CD14-positive monocyte (primary cell): ENCODE data around the gene ZNF408. TPM values are rescaled to one million over a fixed set of nuclear protein-coding genes. Genes with fewer than 3 reads are reported as not detected.
A peak's percentile ranks its signal among the peaks of the same experiment; 100 is the strongest.

ENCODE experiments used
- DNase-seq, 3 donors: peaks; one replicate each; pipeline ENCODE4 v3.0.0-alpha.2; 2011 to 2022
- H2AFZ ChIP-seq: 2 replicates; pipeline ENCODE4 v1.6.0; 2012; ENCODE audit warnings: mild to moderate bottlenecking, low read depth, low read length, inconsistent platforms; ENCODE audit not compliant: insufficient read depth, poor library complexity, severe bottlenecking
- H3K27ac ChIP-seq, 2 donors: 1 replicate in 1 of 2; 2 replicates in 1 of 2; pipeline ENCODE4 v1.5.1; 2012 to 2013; ENCODE audit warnings: low read length in 2 of 2, control low read depth in 1 of 2, inconsistent platforms in 1 of 2, low read depth in 1 of 2, mild to moderate bottlenecking in 1 of 2
- H3K27me3 ChIP-seq, 2 donors: one replicate each; pipeline versions ENCODE4 v1.6.0 to v1.6.1; 2011 to 2013; ENCODE audit warnings: low read length in 2 of 2; ENCODE audit not compliant: control insufficient read depth in 2 of 2, insufficient read depth in 2 of 2
- H3K36me3 ChIP-seq, 2 donors: replicated peaks in 1 of 2; 1 replicate in 1 of 2; 2 replicates in 1 of 2; pipeline versions ENCODE4 v1.5.1 to v1.6.1; 2012 to 2013; ENCODE audit warnings: low read length in 2 of 2, control low read depth in 1 of 2, inconsistent platforms in 1 of 2, mild to moderate bottlenecking in 1 of 2; ENCODE audit not compliant: insufficient read depth in 2 of 2, control insufficient read depth in 1 of 2
- H3K4me1 ChIP-seq, 2 donors: 1 replicate in 1 of 2; 2 replicates in 1 of 2; pipeline versions ENCODE4 v1.5.1 to v1.6.1; 2012 to 2013; ENCODE audit warnings: low read length in 2 of 2, control low read depth in 1 of 2, inconsistent platforms in 1 of 2, mild to moderate bottlenecking in 1 of 2, moderate library complexity in 1 of 2; ENCODE audit not compliant: insufficient read depth in 2 of 2, control insufficient read depth in 1 of 2
- H3K4me2 ChIP-seq: replicated peaks from 2 replicates; pipeline ENCODE3; 2012; ENCODE audit warnings: low read length, moderate library complexity, mild to moderate bottlenecking; ENCODE audit not compliant: poor library complexity, severe bottlenecking; ENCODE audit errors: extremely low read depth
- H3K4me3 ChIP-seq, 3 experiments: fragments of 200-600 bp in 1 of 3; sonication (generic) in 1 of 3; replicated peaks in 1 of 3; 1 replicate in 2 of 3; 2 replicates in 1 of 3; pipeline ENCODE4 v1.5.1; 2011 to 2013; ENCODE audit warnings: low read length in 3 of 3, mild to moderate bottlenecking in 3 of 3, control low read depth in 2 of 3, low read depth in 2 of 3, inconsistent platforms in 1 of 3, moderate library complexity in 1 of 3
- H3K79me2 ChIP-seq: 2 replicates; pipeline ENCODE4 v1.6.0; 2012; ENCODE audit warnings: mild to moderate bottlenecking, control low read depth, inconsistent platforms, low read length, moderate library complexity; ENCODE audit not compliant: insufficient read depth
- H3K9ac ChIP-seq: 2 replicates; pipeline ENCODE4 v1.6.0; 2017; ENCODE audit warnings: low read length, mild to moderate bottlenecking; ENCODE audit not compliant: insufficient read depth, poor library complexity, severe bottlenecking
- H3K9me3 ChIP-seq, 2 donors: replicated peaks in 1 of 2; 1 replicate in 1 of 2; 2 replicates in 1 of 2; pipeline versions ENCODE4 v1.5.1 to v1.6.1; 2012 to 2013; ENCODE audit warnings: low read length in 2 of 2, control low read depth in 1 of 2; ENCODE audit not compliant: control insufficient read depth in 1 of 2, insufficient read depth in 1 of 2
- H4K20me1 ChIP-seq: 2 replicates; pipeline ENCODE4 v1.6.0; 2012; ENCODE audit warnings: mild to moderate bottlenecking, low read length, control low read depth, moderate library complexity; ENCODE audit not compliant: insufficient read depth
- H3K27ac Mint-ChIP-seq, 7 donors: one replicate each; pipeline ENCODE4 v1.8.0; 2020; ENCODE audit warnings: mild to moderate bottlenecking in 7 of 7, mixed read lengths in 7 of 7, moderate library complexity in 6 of 7, inconsistent platforms in 2 of 7
- H3K27me3 Mint-ChIP-seq, 3 donors: one replicate each; pipeline ENCODE4 v1.8.0; 2021 to 2022; ENCODE audit warnings: low read depth in 3 of 3, mild to moderate bottlenecking in 3 of 3, mixed read lengths in 3 of 3, moderate library complexity in 3 of 3, inconsistent platforms in 1 of 3
- H3K36me3 Mint-ChIP-seq, 2 donors: one replicate each; pipeline ENCODE4 v1.8.0; 2020; ENCODE audit warnings: mixed read lengths in 2 of 2, inconsistent platforms in 1 of 2, mild to moderate bottlenecking in 1 of 2
- H3K4me1 Mint-ChIP-seq: one replicate; pipeline ENCODE4 v1.8.0; 2020; ENCODE audit warnings: mild to moderate bottlenecking, mixed read lengths
- H3K4me3 Mint-ChIP-seq, 2 donors: one replicate each; pipeline ENCODE4 v1.8.0; 2020; ENCODE audit warnings: mild to moderate bottlenecking in 2 of 2, mixed read lengths in 2 of 2, moderate library complexity in 1 of 2
- H3K9me3 Mint-ChIP-seq, 7 donors: one replicate each; pipeline ENCODE4 v1.8.0; 2020 to 2022; ENCODE audit warnings: mixed read lengths in 7 of 7, mild to moderate bottlenecking in 6 of 7, moderate library complexity in 6 of 7, inconsistent platforms in 2 of 7
- CTCF ChIP-seq: fragments of 200-600 bp; IDR thresholded peaks from one replicate; pipeline ENCODE4 v1.8.0; 2022; ENCODE audit warnings: antibody characterized with exemption, mild to moderate bottlenecking
- WGBS: methylation state at CpG from one replicate; pipeline ENCODE4 v1.1.5; 2013; ENCODE audit warnings: missing lambda C conversion rate; ENCODE audit not compliant: insufficient coverage; 5-methylcytosine and 5-hydroxymethylcytosine counted together
- intact Hi-C, 2 donors: fragments of 100-400 bp; cut with micrococcal nuclease; formaldehyde crosslinking; loops; one replicate each; pipeline versions ENCODE4 v1.15.0 to v1.15.1; 2023
- polyA plus RNA-seq, 3 donors: library from polyadenylated mRNA; depleted of rRNA in 1 of 3; unstranded in 2 of 3; stranded (reverse) in 1 of 3; fragments of 300-500 nt in 2 of 3; fragments of >200 nt in 1 of 3; fragmentation: Illumina TruSeq in 2 of 3; gene quantifications; 1 replicate in 2 of 3; 2 replicates in 1 of 3; pipeline ENCODE4 v1.2.3, GENCODE V29; 2012 to 2021

The ZNF408 gene
- polyA plus RNA-seq, 3 donors, result 4.1 to 4.5 (median 4.2) TPM

GRCh38 chr11:46695345-46696211, 5.3 kb upstream of the ZNF408 start:
- H3K27ac ChIP-seq, result peak overlapping the region in 1 of 2 donors; percentile 51
- H3K27me3 Mint-ChIP-seq, result peaks cover 0 to 4% (median 0%) of the 10 kb centered on the region in 3 donors
- no peak for DNase-seq
- H4K20me1 ChIP-seq, result peaks cover 69% of the 10 kb centered on the region
- H3K27ac Mint-ChIP-seq, result peak overlapping the region in 1 of 7 donors; percentile 33
- no peaks in the 10 kb centered on the region for H3K27me3 ChIP-seq
- no peak overlapping the region for H3K9ac ChIP-seq
- peaks cover 15 to 26% of the 10 kb centered on the region in 2 donors for H3K4me1 ChIP-seq
- H3K4me1 Mint-ChIP-seq, result peaks cover 28% of the 10 kb centered on the region
- peaks cover 81% of the 10 kb centered on the region for H3K79me2 ChIP-seq
- intact Hi-C loops, result no loop called here
- no peak overlapping the region for H2AFZ ChIP-seq
- H3K9me3 Mint-ChIP-seq, result peaks cover 0 to 2% (median 0%) of the 10 kb centered on the region in 7 donors
- H3K4me2 ChIP-seq, result no peak overlapping the region
- peaks cover 49 to 72% of the 10 kb centered on the region in 2 donors for H3K36me3 Mint-ChIP-seq
- no peak overlapping the region for H3K4me3 ChIP-seq
- no peaks in the 10 kb centered on the region for H3K9me3 ChIP-seq
- TF ChIP-seq CTCF, result no peak
- 99% methylated on average over 12 of the region's 12 CpGs for WGBS
- peaks cover 53 to 75% of the 10 kb centered on the region in 2 donors for H3K36me3 ChIP-seq
- H3K4me3 Mint-ChIP-seq, result no peak overlapping the region

DNA sequence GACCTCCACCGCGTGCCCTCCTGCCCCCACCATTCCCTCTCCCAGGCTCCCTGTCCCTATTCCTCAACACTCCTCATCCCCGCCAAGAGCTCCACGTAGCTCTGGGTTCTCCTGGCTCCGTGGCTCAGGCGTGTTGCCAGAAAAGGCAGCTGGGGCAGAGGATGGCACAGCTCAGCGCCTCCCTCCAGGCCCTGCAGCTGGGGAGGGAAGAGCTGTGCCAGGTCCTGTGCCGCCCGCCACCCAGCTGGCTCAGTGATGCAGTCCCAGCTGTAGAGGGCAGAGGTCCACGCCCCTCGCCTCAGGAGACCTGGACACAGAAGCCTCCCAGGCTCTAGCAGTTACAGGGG, 4.6 kb upstream of the ZNF408 start:
- H3K27me3 Mint-ChIP-seq, result peaks cover 0 to 4% (median 0%) of the 10 kb centered on the region in 3 donors
- peaks cover 49 to 69% of the 10 kb centered on the region in 2 donors for H3K36me3 ChIP-seq
- H3K36me3 Mint-ChIP-seq, result peaks cover 43 to 66% of the 10 kb centered on the region in 2 donors
- DNase-seq, result no peak
- peaks cover 16 to 28% of the 10 kb centered on the region in 2 donors for H3K4me1 ChIP-seq
- H3K27me3 ChIP-seq, result no peaks in the 10 kb centered on the region
- peak overlapping the region in 1 of 7 donors; percentile 76 for H3K27ac Mint-ChIP-seq
- intact Hi-C loops, result no loop called here
- no peak overlapping the region for H3K4me3 Mint-ChIP-seq
- H3K4me3 ChIP-seq, result no peak overlapping the region
- no peak overlapping the region for H3K9ac ChIP-seq
- peak overlapping the region in 1 of 2 donors; percentile 51 for H3K27ac ChIP-seq
- peaks cover 0 to 2% (median 0%) of the 10 kb centered on the region in 7 donors for H3K9me3 Mint-ChIP-seq
- TF ChIP-seq CTCF, result no peak
- no peaks in the 10 kb centered on the region for H3K9me3 ChIP-seq
- H3K4me1 Mint-ChIP-seq, result peaks cover 28% of the 10 kb centered on the region
- H3K79me2 ChIP-seq, result peaks cover 82% of the 10 kb centered on the region
- 98% methylated on average over 8 of the region's 11 CpGs for WGBS
- H3K4me2 ChIP-seq, result no peak overlapping the region
- no peak overlapping the region for H2AFZ ChIP-seq
- peaks cover 69% of the 10 kb centered on the region for H4K20me1 ChIP-seq
